ENCODE data around the gene TSN. TPM values are rescaled to one million over a fixed set of nuclear protein-coding genes. Genes with fewer than 3 reads are reported as not detected.
"Not testable (repeated sequence)": the region's sequence is repeated elsewhere in the genome, so short reads cannot be mapped to it uniquely, and the experiment has no call there.

Gene TSN
- total RNA-seq, 1 donor = 56.8 TPM

DNA sequence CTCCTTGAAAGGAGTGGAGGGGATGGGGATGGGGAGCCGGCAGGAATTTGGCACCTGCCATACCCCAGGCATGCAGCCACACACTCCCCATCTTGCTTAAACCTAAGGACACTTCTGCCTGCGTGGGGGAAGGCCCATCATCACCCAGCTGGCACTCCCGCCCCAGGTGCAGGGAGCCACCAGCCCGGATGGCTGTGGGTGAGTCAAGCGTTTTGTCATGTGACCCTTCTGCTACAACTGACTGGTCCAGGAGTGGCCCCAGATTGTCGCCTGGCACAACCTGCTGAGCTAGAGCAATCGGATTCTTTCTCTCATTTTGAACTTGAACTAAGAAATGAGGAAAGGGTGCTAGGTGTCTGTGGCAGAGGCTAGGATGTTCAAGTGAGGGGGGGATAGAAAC is 61.3 kb downstream of the TSN start:
- TF ChIP-seq, protein P1, sequence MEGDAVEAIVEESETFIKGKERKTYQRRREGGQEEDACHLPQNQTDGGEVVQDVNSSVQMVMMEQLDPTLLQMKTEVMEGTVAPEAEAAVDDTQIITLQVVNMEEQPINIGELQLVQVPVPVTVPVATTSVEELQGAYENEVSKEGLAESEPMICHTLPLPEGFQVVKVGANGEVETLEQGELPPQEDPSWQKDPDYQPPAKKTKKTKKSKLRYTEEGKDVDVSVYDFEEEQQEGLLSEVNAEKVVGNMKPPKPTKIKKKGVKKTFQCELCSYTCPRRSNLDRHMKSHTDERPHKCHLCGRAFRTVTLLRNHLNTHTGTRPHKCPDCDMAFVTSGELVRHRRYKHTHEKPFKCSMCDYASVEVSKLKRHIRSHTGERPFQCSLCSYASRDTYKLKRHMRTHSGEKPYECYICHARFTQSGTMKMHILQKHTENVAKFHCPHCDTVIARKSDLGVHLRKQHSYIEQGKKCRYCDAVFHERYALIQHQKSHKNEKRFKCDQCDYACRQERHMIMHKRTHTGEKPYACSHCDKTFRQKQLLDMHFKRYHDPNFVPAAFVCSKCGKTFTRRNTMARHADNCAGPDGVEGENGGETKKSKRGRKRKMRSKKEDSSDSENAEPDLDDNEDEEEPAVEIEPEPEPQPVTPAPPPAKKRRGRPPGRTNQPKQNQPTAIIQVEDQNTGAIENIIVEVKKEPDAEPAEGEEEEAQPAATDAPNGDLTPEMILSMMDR (IDR thresholded peaks at IDR 0.05; ENCODE audit: insufficient read depth, low read length) = no peak
- H3K4me3 ChIP-seq (ENCODE audit: low read depth, low read length) = no peak overlapping the region
- no peak for DNase-seq (ENCODE audit: low read depth)

- not testable (repeated sequence) for H3K4me3 ChIP-seq (ENCODE audit: low read depth, low read length); DNase-seq (ENCODE audit: low read depth)
Measured at GRCh38 chr2:121817304-121817703, 61.9 kb downstream of the TSN start.

Other genes starting within 250 kb of the TSN start
- gene RNU4ATAC, start 224.8 kb upstream of the TSN start, total RNA-seq (ENCODE audit: low replicate concordance) = under 0.01 TPM in 1 of 2 replicates, not detected in the other
- gene CLASP1, start 106.2 kb upstream of the TSN start, total RNA-seq (ENCODE audit: low replicate concordance) = 45.6 and 49.8 TPM in 2 replicates
- 49.5 and 176 TPM in 2 replicates for gene NIFK, start 18.8 kb upstream of the TSN start, total RNA-seq (ENCODE audit: low replicate concordance)